Measurements from ENCODE around the gene ZCCHC24. TPM values are rescaled to one million over a fixed set of nuclear protein-coding genes. Genes with fewer than 3 reads are reported as not detected.

Gene ZCCHC24
- total RNA-seq, 4 donors from 2014 or later: 2.8 to 39.6 (median 9.3) TPM

- no peak overlapping the region for H3K4me3 ChIP-seq
- no peaks in the 10 kb centered on the region for H3K9me3 ChIP-seq
- no peak for DNase-seq
- no peaks in the 10 kb centered on the region for H3K4me1 ChIP-seq
- no peaks in the 10 kb centered on the region for H3K27me3 ChIP-seq
- no peak overlapping the region for H3K27ac ChIP-seq
- H3K36me3 ChIP-seq: no peaks in the 10 kb centered on the region
- TF ChIP-seq CTCF (IDR thresholded peaks at IDR 0.05) (no peak), POLR2A (IDR thresholded peaks at IDR 0.05) (no peak)
Observed at GRCh38 chr10:79472449-79472848, 27.0 kb upstream of the ZCCHC24 start.

- Histone ChIP-seq H3K27ac (no peak overlapping the region), H3K4me3 (no peak overlapping the region), H3K9me3 (no peaks in the 10 kb centered on the region), H3K36me3 (no peaks in the 10 kb centered on the region), H3K4me1 (no peaks in the 10 kb centered on the region), H3K27me3 (no peaks in the 10 kb centered on the region)
- no peak for TF ChIP-seq POLR2A (IDR thresholded peaks at IDR 0.05)
- no peak for DNase-seq
Observed at GRCh38 chr10:79471776-79472175, 26.4 kb upstream of the ZCCHC24 start.

GRCh38 chr10:79470096-79470495 is 24.7 kb upstream of the ZCCHC24 start:
- TF ChIP-seq CTCF (IDR thresholded peaks at IDR 0.05): no peak
- no peak for TF ChIP-seq POLR2A (IDR thresholded peaks at IDR 0.05)
- no peak for DNase-seq
- H3K27me3 ChIP-seq: no peaks in the 10 kb centered on the region
- H3K4me1 ChIP-seq: no peaks in the 10 kb centered on the region
- H3K27ac ChIP-seq: no peak overlapping the region
- no peak overlapping the region for H3K4me3 ChIP-seq
- H3K9me3 ChIP-seq: no peaks in the 10 kb centered on the region
- H3K36me3 ChIP-seq: no peaks in the 10 kb centered on the region

- H3K36me3 ChIP-seq: no peaks in the 10 kb centered on the region
- no peaks in the 10 kb centered on the region for H3K4me1 ChIP-seq
- no peaks in the 10 kb centered on the region for H3K9me3 ChIP-seq
- H3K4me3 ChIP-seq: no peak overlapping the region
- no peaks in the 10 kb centered on the region for H3K27me3 ChIP-seq
- no peak for TF ChIP-seq POLR2A (IDR thresholded peaks at IDR 0.05)
- no peak for TF ChIP-seq CTCF (IDR thresholded peaks at IDR 0.05)
- no peak overlapping the region for H3K27ac ChIP-seq
- DNase-seq: no peak
Observed at GRCh38 chr10:79468841-79469585, 23.6 kb upstream of the ZCCHC24 start.

GRCh38 chr10:79468015-79468560 is 22.7 kb upstream of the ZCCHC24 start:
- H3K4me1 ChIP-seq: no peaks in the 10 kb centered on the region
- no peak for DNase-seq
- no peaks in the 10 kb centered on the region for H3K27me3 ChIP-seq
- peak overlapping the region in 1 of 4 donors; percentile 52 for H3K27ac ChIP-seq
- no peak overlapping the region for H3K4me3 ChIP-seq
- TF ChIP-seq POLR2A (IDR thresholded peaks at IDR 0.05) (no peak), CTCF (IDR thresholded peaks at IDR 0.05) (no peak)
- no peaks in the 10 kb centered on the region for H3K36me3 ChIP-seq
- H3K9me3 ChIP-seq: no peaks in the 10 kb centered on the region

- H3K4me3 ChIP-seq: no peak overlapping the region
- no peak for TF ChIP-seq POLR2A (IDR thresholded peaks at IDR 0.05)
- TF ChIP-seq CTCF (IDR thresholded peaks at IDR 0.05): no peak
- no peak for DNase-seq
Observed at GRCh38 chr10:79465341-79465740, 19.9 kb upstream of the ZCCHC24 start.

More at GRCh38 chr10:79465341-79465740, 19.9 kb upstream of the ZCCHC24 start:
- no peaks in the 10 kb centered on the region for H3K27me3 ChIP-seq
- H3K9me3 ChIP-seq: no peaks in the 10 kb centered on the region
- no peaks in the 10 kb centered on the region for H3K36me3 ChIP-seq
- H3K4me1 ChIP-seq: no peaks in the 10 kb centered on the region
- no peak overlapping the region for H3K27ac ChIP-seq

Measured in Peyer's patch (tissue), 4 donors.